DOHH2 (cell line): ENCODE measurements around the gene DSCAML1.

Experiments
- CTCF ChIP-seq: fragments of 200-600 bp; sonication (generic); IDR thresholded peaks from one replicate; pipeline ENCODE4 v1.5.1; 2014; ENCODE audit warnings: antibody characterized with exemption, mild to moderate bottlenecking, low read depth, low read length; ENCODE audit not compliant: poor library complexity, severe bottlenecking
- EZH2phosphoT487 ChIP-seq: fragments of 200-600 bp; sonication (generic); IDR thresholded peaks from 2 replicates; pipeline ENCODE4 v1.6.1; 2017; ENCODE audit warnings: borderline replicate concordance, mild to moderate bottlenecking, antibody characterized with exemption, low read length, moderate library complexity, mixed read lengths

GRCh38 chr11:117483372-117483771, 313.6 kb downstream of the DSCAML1 start:
- no peak for TF ChIP-seq CTCF
- no peak for TF ChIP-seq EZH2phosphoT487
